Medulla oblongata (tissue), 1 donor: ENCODE measurements around the gene GLIPR1L1.
A peak's percentile ranks its signal among the peaks of the same experiment; 100 is the strongest.
"Not testable (repeated sequence)": the region's sequence is repeated elsewhere in the genome, so short reads cannot be mapped to it uniquely, and the experiment has no call there.

Experiments used
- DNase-seq: peaks from one replicate; pipeline ENCODE4 v3.0.0-alpha.2; 2015; ENCODE audit errors: extremely low spot score

GLIPR1L1 gene, protein sequence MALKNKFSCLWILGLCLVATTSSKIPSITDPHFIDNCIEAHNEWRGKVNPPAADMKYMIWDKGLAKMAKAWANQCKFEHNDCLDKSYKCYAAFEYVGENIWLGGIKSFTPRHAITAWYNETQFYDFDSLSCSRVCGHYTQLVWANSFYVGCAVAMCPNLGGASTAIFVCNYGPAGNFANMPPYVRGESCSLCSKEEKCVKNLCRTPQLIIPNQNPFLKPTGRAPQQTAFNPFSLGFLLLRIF

DNA sequence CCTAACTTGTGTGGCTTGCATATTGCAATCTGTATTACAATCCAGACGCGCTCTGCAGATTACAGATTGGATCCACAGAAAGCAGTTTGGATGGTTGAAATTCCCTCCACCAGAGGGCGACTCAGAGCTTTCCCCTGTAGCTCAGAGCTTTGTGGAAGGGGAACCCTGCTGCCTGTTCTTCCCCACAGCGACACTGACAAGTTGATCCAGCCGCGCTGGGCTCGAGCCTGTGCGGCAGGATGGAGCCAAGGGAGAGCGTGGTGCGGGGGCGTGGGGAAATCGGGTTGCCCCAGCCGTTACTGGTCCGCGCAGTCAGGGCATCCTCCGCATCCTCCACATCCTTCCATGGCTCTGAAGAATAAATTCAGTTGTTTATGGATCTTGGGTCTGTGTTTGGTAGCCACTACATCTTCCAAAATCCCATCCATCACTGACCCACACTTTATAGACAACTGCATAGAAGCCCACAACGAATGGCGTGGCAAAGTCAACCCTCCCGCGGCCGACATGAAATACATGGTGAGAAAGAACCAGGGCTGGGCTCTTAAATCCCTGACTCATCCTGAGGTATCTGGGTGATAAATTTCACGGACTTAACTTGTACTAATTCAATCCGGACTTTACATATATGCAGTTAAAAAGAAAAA lies at the start of gene GLIPR1L1:
Gene GLIPR1L1, plus strand, starts transcription at position 287 of the 647 bp plus-strand sequence. Its CDS starts 59 bp downstream, at position 346.
- DNase-seq = peak; percentile 97

DNA sequence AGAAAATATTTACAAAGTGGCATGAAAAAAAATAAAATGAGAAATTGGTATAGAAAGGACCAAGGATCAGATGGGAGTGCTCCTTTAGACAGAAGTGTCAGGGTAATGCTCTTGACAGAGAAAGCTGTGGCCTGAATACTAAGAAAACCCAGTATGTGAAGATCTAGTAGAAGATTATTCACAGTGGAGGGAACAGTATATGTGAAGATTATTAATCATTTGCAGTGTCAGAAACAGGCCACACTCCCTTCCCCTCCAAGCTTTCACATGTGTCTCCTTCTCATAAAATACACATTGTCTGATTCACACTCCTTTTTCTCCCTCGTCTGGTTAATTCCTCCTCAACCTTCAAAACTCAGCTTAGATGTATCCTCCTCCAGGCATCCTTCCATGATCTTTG lies 45.6 kb upstream of the GLIPR1L1 start:
- DNase-seq = no peak

DNA sequence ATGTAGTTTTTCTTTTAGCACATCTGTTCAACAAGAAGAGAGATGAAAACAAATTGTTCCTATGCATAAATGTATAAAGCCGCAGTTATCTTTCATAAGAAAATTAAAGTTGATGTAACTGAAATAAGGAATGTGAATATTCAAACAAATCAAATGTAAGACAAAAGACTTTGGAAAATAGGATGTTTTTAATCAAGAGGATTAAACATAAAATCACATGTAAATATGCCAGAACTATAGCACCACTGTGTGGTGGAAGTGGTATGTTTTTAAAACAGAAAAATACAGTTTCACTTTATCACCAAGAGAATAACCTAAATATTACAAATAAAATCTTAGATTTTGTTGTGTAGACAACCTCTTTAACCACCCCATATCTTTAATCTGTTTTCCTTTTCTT lies 44.7 kb upstream of the GLIPR1L1 start:
- peak; percentile 9 for DNase-seq

DNA sequence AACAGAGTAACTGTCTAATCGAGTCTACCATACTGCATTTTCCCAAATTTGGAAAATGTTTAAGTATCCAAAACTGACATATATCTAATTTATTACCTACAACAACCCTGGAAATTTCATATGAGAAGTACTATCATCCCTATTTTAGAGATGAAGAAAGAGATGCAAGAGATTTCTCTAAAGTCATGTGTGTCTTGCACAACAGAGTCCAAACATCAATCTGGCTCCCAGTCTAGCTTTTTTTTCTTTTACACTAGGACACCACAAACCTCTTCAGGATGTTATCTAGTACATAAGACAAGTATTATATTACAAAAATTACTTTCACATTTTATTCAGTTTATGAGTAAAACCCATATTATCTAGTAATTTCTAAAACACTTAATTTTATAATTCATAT lies 43.5 kb upstream of the GLIPR1L1 start:
- DNase-seq = no peak

DNA sequence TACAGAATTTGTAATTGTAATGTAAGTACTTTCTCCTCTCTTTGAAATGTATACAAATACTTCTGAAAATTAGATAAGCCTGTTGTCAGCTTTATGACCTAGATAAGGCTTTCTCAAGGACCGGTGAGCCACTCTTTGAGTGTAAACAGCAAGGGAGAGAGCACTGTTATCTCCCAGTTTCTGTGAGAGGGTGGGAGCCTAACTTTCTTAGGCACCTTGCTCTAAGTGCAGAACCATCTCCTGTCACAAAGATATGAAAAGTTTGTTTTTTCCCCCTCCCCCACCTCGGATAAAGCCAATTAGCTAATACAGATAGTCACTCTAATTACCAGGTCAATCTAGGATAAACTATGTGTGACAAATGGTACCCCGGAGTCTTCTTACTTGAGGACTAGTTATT lies 40.1 kb upstream of the GLIPR1L1 start:
- DNase-seq = no peak

DNA sequence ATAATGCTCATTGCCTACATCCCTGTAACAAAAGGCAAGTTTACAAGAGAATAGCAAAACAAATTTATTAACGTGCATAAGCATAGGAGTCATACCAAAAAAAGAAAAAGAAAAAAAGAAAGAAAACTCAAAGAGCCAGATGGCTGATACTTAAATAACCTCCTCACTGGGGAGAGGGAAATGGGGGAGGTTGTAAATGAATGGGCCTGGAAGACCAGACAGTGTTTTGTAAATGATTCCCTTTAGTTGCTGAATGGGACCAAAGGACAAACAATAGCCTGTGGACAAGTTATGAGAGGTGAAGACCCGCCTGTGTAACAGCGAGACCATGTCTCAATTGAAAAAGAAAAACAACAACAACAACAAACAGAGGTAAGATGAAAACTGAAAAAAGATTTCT lies 39.7 kb upstream of the GLIPR1L1 start:
- DNase-seq = no peak

DNA sequence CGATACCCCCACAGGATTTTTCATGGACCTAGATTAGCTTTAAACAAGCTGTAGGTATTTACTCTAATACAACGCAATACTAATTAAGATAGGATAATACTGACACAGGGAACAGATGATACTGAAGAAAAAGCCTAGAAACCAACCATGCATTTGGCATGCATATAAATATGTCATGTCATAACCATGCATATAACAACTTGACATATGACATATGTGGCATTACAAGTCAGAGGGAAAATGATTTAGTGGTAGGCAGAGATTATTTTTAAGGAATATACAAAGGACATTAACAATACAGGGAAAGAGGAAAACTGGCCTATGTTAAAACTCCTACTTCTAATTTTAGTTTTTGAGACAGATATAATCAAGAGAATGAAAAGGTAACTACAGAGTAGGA lies 32.2 kb upstream of the GLIPR1L1 start:
- DNase-seq = no peak

DNA sequence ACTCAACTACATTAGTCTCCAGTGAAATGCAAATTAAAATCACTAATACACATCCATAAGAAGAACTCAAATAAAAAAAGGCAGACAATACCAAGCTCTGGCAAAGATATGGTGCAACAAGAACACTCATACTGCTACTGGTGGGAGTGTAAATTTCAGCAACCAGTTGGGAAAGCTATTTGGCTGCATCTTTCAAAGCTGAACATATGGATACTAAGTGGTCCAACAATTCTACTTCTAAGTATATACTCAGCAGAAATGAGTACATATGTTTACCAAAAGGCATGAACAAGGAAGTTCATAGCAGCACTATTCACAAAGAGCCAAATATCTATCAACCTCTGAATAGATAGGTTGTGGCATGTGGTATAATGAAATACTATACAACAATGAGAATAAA lies 31.7 kb upstream of the GLIPR1L1 start:
- DNase-seq = no peak

DNA sequence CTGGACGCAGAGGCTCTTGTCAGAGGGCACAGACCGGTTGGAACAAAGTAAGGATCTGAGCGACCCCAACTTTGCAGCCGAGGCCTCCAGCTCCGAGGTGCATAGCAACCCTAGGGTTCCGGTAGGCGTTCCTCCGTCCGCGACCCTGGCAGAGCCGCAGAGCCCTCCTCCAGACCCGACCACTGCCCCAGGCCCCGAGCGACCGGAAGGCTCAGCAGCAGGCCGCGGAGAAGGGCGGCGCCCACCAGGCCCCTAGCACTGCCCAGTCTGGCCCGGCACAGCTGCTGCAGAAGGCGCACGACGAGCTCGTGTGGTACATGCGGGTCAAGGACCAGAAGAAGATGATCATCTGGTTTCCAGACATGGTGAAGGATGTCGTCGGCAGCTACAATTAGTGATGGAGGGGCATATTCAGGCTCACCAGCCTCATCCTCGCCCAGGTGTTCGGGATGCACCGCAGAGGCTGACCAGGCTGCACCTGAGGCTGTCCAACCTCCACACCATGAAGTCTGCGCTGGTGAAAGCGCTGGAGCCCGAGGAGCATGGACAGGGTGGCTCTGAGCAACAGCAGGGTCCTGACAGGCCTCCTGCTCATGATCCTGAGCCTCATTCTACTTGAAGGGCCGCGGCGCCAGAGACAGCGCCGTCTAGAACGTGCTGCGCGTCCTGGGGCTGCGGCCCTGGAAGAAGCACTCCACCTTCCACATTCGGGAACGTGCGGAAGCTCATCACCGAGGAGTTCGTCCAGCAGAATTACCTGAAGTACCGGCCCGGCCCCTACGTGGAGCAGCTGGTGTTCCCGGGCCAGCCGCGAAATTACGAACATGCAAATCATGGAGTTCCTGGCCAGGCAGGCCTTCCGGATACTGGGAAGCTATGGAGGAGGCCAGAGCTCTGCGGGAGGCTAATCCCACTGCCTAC lies 28.8 kb upstream of the GLIPR1L1 start:
- DNase-seq = no peak

DNA sequence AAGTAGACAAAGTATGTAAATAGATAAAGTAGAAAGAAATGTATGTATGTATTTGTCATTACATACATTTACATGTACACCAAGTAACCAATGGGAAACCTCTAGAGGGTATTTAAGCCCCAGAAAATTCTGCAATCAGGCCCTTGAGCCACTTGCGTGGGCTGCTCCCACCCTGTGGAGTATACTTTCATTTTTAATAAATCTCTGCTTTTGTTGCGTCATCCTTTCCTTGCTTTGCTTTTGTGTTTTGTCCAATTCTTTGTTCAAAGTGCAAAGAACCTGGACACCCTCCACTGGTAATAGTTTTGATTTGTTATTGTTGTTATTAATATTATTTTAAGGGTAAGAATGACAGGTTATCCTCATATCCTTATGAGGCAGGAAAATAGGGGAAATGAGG lies 26.2 kb upstream of the GLIPR1L1 start:
- DNase-seq = no peak

DNA sequence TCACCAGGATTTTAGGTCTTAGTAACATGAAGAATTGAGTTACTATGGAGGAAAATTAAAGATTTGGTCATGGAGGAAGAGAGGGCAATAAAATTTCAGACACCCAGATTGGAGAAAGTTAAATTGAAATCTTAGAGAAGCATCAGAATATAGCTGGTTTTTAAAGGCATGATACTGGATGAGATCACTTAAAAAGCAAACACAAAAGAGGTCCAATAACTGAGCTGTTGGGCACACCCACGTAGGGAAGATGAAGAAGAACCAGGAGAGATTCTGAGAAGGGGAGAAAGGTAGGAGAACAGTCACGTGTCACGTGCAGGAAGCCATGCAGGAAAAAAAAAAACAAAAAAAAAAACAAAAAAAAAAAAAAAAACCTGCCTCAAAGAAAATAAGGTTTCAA lies 23.1 kb upstream of the GLIPR1L1 start:
- no peak for DNase-seq

DNA sequence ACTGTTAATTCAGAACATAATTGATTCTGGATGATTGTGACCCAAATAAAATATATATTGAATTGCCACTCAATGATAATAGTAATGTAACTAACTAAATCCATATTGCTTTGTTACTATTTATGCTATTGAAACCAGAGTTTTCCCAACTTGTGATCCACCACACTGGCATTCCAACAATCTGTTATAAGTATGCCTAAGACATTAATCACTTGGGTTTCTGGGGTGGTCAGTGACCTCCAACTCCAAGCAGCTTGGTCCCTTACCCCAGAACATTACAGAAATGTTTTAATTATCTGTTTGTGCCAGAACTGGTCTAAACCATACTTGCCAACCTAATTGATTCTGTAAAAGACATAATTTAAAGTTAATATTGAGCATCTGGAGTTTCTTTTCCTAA lies 19.0 kb upstream of the GLIPR1L1 start:
- DNase-seq = no peak

DNA sequence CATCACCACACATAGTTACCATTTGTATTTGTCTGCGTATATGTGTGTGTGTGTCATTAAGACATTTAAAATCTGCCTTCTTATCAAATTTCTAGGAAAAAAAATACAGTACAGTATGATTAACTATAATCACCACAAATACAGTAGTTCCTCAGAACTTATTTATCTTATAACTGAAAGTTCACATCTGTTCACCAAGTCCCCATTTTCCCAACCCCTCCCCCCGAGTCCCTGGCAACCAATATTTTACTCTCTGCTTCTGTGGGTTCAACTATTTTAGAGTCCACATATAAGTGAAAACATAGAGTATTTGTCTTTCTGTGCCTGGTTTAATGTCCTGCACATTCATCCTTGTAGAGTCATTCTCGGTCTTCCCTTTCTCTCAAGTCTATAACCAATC lies 16.7 kb upstream of the GLIPR1L1 start:
- no peak for DNase-seq

DNA sequence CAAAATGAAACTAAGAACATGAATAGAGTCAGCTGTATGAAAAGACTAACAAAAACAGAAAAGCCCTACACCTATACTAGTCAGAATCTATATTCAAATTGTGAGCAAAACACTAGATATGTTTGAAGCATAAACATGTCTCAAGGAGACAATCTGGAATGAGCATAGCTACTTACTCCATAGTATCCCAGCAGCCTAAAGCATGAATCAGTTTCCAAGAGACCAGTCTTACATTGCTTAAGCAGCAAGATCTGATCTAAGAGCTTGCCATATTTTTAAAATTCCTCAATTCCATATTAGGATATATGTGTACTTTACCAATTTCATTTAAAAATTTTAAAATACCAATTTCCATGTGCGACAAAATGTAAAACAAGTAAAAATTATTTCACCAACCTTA lies 12.0 kb upstream of the GLIPR1L1 start:
- no peak for DNase-seq

DNA sequence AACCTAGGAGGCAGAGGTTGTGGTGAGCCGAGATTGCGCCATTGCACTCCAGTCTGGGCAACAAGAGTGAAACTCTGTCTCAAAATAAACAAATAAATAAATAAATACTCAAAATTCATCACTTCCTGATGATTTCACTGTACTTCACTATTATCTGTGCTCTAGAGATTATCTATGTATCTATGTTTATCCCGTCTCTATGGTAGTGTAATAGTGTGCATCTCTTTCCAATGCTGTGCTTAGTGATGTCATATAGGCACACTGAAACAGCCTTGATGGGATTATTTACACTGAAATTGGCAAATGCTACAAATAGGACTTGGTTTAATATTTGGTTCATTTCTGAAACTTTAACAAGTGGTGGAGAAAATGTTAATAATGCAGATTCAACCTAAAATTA lies 10.8 kb upstream of the GLIPR1L1 start:
- no peak for DNase-seq

DNA sequence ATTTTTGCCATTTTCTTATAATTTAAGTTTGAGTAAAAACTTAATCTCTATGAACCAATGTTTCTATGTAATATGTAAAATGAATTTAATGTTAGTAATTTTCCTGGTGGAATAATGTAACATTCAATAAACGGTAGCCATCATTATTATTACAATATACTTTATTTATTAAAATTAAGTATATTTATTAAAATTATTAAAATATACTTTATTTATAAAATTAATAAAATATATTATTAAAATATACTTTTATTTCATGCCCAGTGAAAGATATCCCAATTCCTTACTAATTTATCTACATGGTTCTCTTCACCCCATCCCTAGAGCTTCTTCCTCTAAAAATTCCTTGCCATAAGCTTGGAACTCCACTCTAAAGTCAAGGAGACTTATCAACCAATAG lies 6.8 kb upstream of the GLIPR1L1 start:
- no peak for DNase-seq

DNA sequence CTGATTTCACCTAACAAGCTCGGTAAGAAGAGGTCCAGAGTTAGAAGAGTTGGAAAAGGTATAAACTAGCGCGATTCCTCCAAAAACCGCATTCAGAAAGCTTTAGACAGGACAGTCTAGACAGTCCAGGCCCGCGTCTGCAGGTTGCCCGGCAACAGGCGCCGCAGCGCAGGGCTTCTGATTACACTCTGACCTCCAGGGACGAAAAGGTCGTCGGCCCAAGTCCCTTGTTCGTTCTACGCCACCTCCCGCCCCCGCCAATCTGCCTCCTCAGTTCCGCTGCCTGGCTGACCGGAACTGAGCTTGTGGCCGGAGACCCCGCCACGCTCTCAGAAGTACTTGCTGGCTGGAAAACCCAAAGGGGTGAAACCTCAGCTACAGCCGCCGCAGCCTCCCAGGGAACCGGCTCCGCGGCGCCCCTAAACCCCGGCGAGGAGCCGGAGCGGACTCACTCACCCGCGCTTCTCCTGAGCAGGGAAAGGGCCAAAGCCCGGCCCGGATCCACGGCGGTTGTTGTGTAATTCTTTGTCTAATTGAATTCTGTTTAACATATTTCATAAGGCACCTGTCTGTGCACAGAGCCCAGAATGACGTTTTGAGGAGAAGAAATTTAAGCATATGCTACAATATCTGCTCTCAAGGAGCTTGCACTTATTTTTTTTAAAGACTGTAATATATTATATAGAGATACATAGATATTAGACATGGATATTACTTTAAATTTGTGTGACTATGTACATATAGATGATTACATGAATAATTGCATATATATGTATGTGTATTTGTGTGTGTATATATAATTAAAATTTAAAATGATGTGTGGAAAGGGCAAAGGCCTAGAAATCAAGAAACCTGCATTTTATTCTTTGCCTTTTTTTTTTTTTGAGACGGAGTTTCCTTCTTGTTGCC lies 4.3 kb upstream of the GLIPR1L1 start, which contains the start of gene CAPS2:
Gene CAPS2, minus strand, starts transcription at position 407 of the 909 bp plus-strand sequence. CDS start 3,826 bp downstream, outside the sequence.
- peak; percentile 73 for DNase-seq

DNA sequence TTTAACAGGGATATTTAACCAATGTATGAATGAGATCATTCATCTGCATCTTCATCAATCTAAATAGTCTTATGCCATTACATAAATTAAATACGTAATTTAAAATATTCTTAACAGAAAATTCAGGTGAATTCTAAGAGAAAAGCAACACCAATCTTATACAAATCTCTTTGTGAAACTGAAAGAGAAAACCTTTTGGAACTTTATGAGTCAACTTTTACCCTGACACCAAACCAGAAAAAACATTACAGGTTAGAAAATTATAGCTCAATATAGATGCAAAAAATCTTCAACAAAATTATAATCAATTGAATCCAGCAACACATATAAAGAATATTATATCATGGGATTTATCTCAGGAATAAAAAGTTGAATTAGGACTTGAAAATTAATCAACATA lies 3.4 kb downstream of the GLIPR1L1 start:
- DNase-seq = no peak

DNA sequence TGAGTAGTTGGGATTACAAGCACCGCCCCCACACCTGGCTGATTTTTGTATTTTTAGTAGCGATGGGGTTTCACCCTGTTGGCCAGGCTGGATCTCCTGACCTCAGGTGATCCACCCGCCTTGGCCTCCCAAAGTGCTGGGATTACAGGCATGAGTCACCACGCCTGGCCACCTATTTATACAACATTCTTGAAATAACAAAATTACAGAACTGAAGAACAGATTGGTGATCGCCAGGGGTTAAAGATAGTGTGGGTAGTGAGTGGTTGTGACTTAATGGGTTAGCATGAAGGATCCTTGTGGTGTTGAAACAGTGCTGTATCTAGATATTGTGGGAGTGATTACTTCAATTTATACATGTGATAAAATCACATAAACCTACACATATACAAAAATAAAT lies 7.4 kb downstream of the GLIPR1L1 start:
- DNase-seq = no peak

DNA sequence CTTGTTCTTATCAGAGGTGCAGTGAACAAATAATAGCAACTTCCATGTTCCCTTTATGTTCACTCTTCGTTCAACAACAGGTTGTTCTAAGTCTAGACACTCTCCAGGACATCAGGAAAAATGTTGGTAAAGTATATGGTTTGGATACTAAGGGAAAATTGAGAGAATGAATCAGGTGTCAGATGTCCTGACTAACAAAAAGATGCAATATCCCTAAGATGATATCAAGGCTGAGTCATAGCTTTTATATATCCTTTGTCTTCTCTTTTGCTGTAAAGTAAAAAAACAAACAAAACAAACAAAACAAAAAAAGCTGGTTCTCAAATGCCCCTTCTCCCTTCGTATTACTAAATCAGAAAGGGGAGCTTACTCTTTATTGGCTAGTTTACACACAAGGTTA lies 11.1 kb downstream of the GLIPR1L1 start:
- DNase-seq = no peak

DNA sequence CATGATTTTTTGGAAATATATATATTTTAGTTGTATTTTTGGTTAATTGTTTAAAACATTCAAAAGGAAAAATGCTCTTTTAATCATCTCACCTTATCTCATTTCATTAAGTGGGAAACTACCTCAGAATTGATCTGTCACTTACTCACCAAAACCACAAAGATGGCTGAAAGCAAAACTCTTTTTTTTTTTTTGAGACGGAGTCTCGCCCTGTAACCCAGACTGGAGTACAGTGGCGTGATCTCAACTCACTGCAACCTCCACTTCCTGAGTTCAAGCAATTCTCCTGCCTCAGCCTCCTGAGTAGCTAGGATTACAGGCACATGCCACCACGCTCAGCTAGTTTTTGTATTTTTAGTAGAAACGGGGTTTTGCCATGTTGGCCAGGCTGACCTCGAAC lies 11.7 kb downstream of the GLIPR1L1 start:
- not testable (repeated sequence) for DNase-seq

DNA sequence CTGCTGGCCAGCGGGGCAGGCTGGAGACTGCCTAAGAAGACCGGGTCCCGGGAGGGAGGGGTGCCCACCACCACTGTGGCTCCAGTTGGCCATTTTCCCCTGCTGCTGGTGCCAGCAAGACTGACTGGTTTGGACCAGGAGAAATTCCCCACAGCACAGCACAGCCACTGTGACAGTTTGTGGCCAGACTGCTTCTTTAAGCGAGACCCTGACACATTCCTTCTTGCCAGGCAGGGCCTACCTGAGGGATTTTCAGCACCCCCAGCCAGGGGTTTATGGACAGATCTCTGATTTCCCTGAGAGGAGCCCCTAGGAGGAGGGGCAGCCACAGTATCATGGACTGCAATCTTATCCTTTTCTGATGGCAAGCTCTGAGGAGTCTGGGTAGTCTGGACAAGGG lies 15.5 kb downstream of the GLIPR1L1 start:
- no peak for DNase-seq
